HG03520 (cell line): Measurements from ENCODE around the gene RSPO4.
"Not testable (repeated sequence)": the region's sequence is repeated elsewhere in the genome, so short reads cannot be mapped to it uniquely, and the experiment has no call there.

ENCODE experiments used
- ATAC-seq: cut with Tn5 transposase; IDR thresholded peaks from one replicate; pipeline ENCODE4 v1.9.1; 2021; ENCODE audit warnings: mild to moderate bottlenecking, moderate library complexity; ENCODE audit not compliant: unreplicated experiment

The RSPO4 gene

DNA sequence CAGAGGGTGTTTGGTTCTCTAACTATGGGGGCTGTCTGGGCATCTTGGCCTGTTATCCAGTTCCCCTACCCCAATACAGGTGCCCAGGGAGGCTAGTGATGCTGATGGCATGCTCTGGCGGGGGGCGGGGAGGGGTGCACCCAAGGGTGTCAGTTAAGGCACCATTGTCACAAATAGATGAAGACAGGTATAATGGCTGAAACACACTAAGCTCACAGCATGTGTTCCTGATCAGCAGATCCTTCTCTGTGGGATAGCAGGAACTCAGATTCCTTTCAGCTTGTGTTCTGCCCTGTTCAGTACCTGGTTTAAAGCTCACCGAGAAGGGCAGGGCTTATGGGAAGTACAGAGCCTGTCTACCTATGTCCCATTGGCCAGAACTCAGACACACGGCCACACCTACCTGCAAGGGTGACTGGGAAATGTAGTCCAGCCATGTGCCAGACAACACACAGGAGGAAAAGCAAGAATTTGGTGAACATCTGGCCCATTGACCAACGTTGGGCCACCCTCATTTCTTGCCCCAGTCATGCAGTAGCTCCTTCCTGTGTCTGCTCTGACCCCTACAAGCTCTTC, 3.4 kb upstream of the RSPO4 start:
- ATAC-seq: peak; percentile 53

GRCh38 chr20:1003920-1004697, 2.0 kb upstream of the RSPO4 start:
- ATAC-seq: no peak

DNA sequence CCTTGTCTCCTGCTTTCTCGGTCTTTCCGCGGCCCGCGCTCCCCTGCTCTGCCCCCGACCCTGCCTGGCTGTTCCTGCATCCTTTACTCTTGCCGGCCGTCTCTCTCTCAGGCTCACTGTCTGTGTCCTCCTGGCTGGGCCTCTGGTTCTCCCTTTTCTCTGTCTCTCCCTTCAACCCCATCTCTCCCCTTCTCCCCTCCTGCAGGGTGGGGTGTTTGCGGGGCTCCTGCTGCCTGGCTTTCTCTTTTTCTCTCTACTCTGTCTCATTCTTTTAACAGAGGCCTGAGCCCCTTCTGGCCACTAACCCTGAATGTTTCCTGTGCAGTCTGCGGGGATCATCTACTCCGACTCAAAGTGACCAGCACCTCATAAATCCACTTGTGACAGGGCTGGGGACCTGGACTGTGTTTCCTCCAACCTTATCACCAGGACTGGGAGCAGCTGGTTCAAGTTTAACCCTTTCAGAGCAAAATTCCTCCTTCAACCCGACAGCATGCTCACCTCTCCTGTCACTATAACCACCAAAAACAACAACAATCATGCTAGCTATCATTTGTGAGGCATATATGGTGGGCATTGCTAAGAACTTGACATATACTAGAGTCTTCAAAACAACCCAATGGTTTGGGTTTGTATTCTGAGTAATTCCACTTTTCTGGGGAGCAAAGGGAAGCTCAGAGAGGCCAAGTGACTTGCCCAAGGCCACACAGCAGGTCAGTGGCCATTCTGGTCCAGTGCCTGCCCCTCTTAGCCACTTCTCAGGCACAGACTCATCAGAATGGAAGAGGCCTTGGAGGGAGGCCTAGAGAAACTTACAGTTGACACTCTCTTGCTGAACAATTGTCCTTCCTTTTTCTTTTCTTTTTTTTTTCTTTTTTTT, 811 bp upstream of the RSPO4 start:
- no peak for ATAC-seq

- no peak for ATAC-seq
These were observed 995 bp downstream of the RSPO4 start for GRCh38 chr20:1001116-1001515.

DNA sequence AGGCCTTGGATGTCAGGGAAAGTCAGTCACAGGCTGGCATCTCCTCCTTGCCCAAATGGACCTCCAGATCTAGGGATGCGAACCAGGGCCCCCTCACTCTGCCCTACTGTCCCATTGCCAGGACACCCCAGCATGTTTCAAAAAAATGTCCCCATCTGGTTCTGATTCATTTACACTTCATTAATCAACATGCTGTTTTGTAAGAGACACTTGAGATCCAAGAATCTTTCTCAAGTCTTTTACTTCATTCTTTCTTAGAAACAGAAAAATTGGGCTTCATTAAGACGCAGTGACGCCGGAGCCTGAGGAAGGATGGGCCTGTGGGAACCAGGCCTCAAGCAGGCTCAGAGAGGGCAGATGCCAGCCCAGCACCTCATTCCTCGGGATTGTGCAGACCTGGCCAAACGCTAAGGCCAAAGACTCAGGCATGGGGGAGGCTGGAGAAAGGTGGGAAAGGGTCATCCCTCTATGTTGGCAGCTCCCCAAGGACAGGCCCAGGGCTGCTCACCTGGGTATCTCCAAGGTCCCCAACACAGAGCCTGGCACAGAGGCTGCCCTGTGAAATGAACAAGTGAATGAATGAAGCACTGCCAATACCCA, 3.8 kb downstream of the RSPO4 start:
- no peak for ATAC-seq

- no peak for ATAC-seq
These were observed 4.6 kb downstream of the RSPO4 start for GRCh38 chr20:997486-997885.

DNA sequence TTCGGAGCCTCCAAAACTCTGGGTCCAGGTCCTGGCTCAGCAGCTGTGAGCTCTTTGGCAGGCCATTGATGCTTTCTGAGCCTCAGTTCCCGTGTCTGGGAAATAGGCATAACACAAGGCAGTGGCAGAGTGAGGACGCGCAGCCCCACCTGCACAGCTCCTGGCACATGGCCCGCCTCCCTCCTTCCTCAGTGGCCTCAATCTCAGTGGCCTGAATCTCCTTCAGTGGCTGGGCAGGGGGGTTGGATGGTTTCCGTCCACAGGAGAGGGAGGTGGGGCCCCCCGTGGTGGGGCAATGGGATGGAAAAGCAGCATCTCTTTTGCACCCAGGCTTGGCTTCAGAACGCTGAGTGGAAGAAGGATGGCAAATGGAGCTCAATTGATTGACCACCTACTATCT, 5.1 kb downstream of the RSPO4 start:
- no peak for ATAC-seq

DNA sequence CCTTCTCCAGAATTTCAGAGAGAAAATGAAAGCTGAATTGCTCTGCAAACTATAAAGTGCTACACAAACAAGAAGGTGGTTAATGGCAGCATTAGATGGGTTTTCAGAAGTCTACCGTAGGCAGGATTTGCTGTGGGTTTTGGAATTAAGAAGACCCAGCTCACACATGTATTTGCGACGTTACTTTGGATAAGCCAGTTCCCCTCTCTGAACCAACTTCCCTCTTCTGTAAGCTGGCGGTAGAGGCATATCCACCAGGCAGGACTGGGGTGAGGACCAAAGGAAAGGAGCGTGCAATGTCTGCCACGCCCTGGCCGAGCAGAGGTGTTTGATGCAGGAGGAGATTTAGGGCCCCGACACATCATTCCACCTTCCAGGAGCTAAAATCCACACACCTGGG, 6.9 kb downstream of the RSPO4 start:
- no peak for ATAC-seq

- no peak for ATAC-seq
These were observed 9.1 kb downstream of the RSPO4 start for GRCh38 chr20:992801-993535.

DNA sequence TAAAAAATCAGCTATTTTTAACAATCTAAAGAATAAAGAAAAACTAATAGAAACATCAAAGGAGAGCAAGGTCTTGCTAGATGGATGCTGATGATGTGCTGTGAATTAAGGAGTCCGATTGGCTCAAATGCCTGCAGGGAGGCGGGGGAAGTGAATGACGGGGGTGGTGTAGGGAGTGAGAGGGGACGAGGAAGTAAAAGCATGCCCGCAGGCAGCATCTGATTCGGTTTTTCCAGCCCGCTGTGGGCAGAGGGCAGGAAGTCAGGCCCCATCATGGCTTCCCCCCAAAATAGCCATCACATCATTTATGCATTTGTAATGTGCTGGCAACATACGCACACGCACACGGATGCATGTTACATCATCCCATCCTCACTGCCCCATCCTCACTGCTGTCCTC, 10.3 kb downstream of the RSPO4 start:
- ATAC-seq: no peak

GRCh38 chr20:990293-990959, 11.7 kb downstream of the RSPO4 start:
- no peak for ATAC-seq

GRCh38 chr20:988272-988671, 13.8 kb downstream of the RSPO4 start:
- no peak for ATAC-seq

GRCh38 chr20:987677-988076, 14.4 kb downstream of the RSPO4 start:
- no peak for ATAC-seq

- ATAC-seq: no peak
These were observed 15.3 kb downstream of the RSPO4 start for GRCh38 chr20:986733-987355.

DNA sequence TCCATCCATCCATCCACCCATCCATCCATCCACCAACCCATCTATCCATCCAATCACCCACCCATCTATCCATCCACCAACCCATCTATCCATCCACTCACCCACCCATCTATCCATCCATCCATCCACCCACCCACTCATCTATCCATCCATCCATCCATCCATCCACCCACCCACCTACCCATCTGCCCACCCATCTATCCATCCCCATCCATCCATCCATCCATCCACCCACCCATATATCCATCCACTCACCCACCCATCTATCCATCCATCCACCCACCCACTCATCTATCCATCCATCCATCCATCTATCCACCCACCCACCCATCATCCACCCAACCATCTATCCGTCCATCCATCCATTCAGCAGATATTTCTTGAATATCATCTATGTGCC, 17.1 kb downstream of the RSPO4 start:
- not testable (repeated sequence) for ATAC-seq

- no peak for ATAC-seq
These were observed 19.4 kb downstream of the RSPO4 start for GRCh38 chr20:982754-983153.

GRCh38 chr20:977021-977420, 25.1 kb downstream of the RSPO4 start:
- no peak for ATAC-seq

GRCh38 chr20:976033-976432, 26.1 kb downstream of the RSPO4 start:
- no peak for ATAC-seq

DNA sequence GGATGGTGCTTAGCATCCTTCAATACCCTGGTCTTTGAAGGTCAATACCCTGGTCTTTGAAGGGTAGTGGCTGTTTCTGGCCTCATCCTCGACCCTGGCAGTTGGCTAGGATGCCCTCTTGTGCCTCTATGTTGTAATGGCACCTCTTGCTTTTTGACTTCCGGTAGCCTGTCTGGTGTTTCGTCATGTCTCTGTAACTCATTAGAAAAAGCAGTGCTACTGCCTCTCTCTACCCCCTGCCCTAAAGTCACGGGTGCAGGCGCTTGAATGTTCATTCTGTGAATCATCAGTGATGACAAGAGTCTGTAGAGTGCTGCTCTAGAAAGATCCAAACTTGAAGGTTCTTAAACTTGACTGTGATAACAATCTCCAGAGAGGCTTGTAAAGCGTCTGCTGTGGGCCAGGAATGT, 28.3 kb downstream of the RSPO4 start:
- no peak for ATAC-seq

- no peak for ATAC-seq
These were observed 29.9 kb downstream of the RSPO4 start for GRCh38 chr20:972256-972655.
